B cell (primary cell): ENCODE data around the gene MRPS24. TPM values are rescaled to one million over a fixed set of nuclear protein-coding genes. Genes with fewer than 3 reads are reported as not detected.

Experiments
- ATAC-seq: fragments of 200-7000 bp; cut with Tn5 transposase; one replicate; pipeline ENCODE4 v1.10.0; 2021; ENCODE audit warnings: low read depth, mild to moderate bottlenecking, moderate number of reproducible peaks, moderate library complexity
- CTCF ChIA-PET: fragments of 350-600 bp; sonication (Branson Sonifier 250); formaldehyde crosslinking; loops from one replicate; lab custom pipeline; 2021; ENCODE audit warnings: antibody characterized with exemption, inconsistent platforms; lab: Charles Lee
- POLR2A ChIA-PET: fragments of 350-600 bp; sonication (Branson Sonifier 250); formaldehyde crosslinking; loops from one replicate; lab custom pipeline; 2021; ENCODE audit warnings: antibody characterized with exemption; lab: Charles Lee
- DNase-seq: peaks from one replicate; pipeline ENCODE4 v3.0.0; 2013
- H2AFZ ChIP-seq: 2 replicates; pipeline ENCODE4 v1.6.1; 2012; ENCODE audit warnings: mild to moderate bottlenecking, low read depth, low read length; ENCODE audit not compliant: insufficient read depth, poor library complexity, severe bottlenecking
- H3K27ac ChIP-seq, 2 donors: 1 replicate in 1 of 2; 2 replicates in 1 of 2; pipeline ENCODE4 v1.5.1; 2012 to 2013; ENCODE audit warnings: low read length in 2 of 2, mild to moderate bottlenecking in 2 of 2, moderate library complexity in 1 of 2
- H3K27me3 ChIP-seq, 4 experiments: fragments of 200-600 bp in 1 of 4; sonication (generic) in 1 of 4; replicated peaks in 1 of 4; 1 replicate in 2 of 4; 2 replicates in 2 of 4; pipeline versions ENCODE4 v1.6.1 to v1.7.0; 2013 to 2016; ENCODE audit warnings: low read length in 3 of 4, mild to moderate bottlenecking in 2 of 4, mixed read lengths in 1 of 4, moderate library complexity in 1 of 4; ENCODE audit not compliant: insufficient read depth in 4 of 4, control insufficient read depth in 3 of 4; ENCODE audit errors: control extremely low read depth in 1 of 4
- H3K36me3 ChIP-seq, 2 experiments: replicated peaks in 1 of 2; 1 replicate in 1 of 2; 2 replicates in 1 of 2; pipeline versions ENCODE4 v1.6.1 to v1.7.1; 2013; ENCODE audit warnings: low read length in 1 of 2; ENCODE audit not compliant: insufficient read depth in 2 of 2, control insufficient read depth in 1 of 2; ENCODE audit errors: control extremely low read depth in 1 of 2, extremely low read depth in 1 of 2
- H3K4me1 ChIP-seq, 2 donors: fragments of 200-600 bp in 1 of 2; sonication (generic) in 1 of 2; 1 replicate in 1 of 2; 2 replicates in 1 of 2; pipeline versions ENCODE4 v1.5.1 to v1.6.1; 2013 to 2017; ENCODE audit warnings: low read length in 2 of 2; ENCODE audit not compliant: control insufficient read depth in 2 of 2, insufficient read depth in 2 of 2
- H3K4me2 ChIP-seq: replicated peaks from 2 replicates; pipeline ENCODE3; 2012; ENCODE audit warnings: mild to moderate bottlenecking, low read depth, low read length; ENCODE audit not compliant: poor library complexity, severe bottlenecking
- H3K4me3 ChIP-seq, 5 experiments: fragments of 200-600 bp in 1 of 5; sonication (generic) in 1 of 5; 1 replicate in 3 of 5; 2 replicates in 2 of 5; pipeline versions ENCODE4 v1.5.1 to v1.7.0; 2011 to 2016; ENCODE audit warnings: low read length in 4 of 5, mild to moderate bottlenecking in 4 of 5, low read depth in 2 of 5, control low read depth in 1 of 5, moderate library complexity in 1 of 5; ENCODE audit not compliant: insufficient read depth in 1 of 5; ENCODE audit errors: control extremely low read depth in 1 of 5, extremely low read depth in 1 of 5
- H3K79me2 ChIP-seq: fragments of 200-600 bp; sonication (generic); one replicate; pipeline ENCODE4 v1.6.0; 2016; ENCODE audit warnings: low read length; ENCODE audit not compliant: control insufficient read depth, insufficient read depth
- H3K9ac ChIP-seq: fragments of 200-600 bp; sonication (generic); 2 replicates; pipeline ENCODE4 v1.6.1; 2017; ENCODE audit warnings: mild to moderate bottlenecking, low read length, moderate library complexity
- H3K9me3 ChIP-seq, 3 donors: one replicate each; pipeline versions ENCODE4 v1.6.1 to v1.7.1; 2013; ENCODE audit warnings: low read length in 2 of 3; ENCODE audit not compliant: control insufficient read depth in 2 of 3, insufficient read depth in 1 of 3; ENCODE audit errors: control extremely low read depth in 1 of 3
- H4K20me1 ChIP-seq: 2 replicates; pipeline ENCODE4 v1.6.0; 2012; ENCODE audit warnings: mild to moderate bottlenecking, low read length; ENCODE audit not compliant: insufficient read depth, control insufficient read depth, poor library complexity, severe bottlenecking
- H3K27ac Mint-ChIP-seq: one replicate; pipeline ENCODE4 v1.8.0; 2021; ENCODE audit warnings: mixed read lengths
- H3K27me3 Mint-ChIP-seq: one replicate; pipeline ENCODE4 v1.8.0; 2021; ENCODE audit warnings: mixed read lengths
- H3K4me1 Mint-ChIP-seq: one replicate; pipeline ENCODE4 v1.8.0; 2021; ENCODE audit warnings: mixed read lengths
- H3K4me3 Mint-ChIP-seq: one replicate; pipeline ENCODE4 v1.8.0; 2021; ENCODE audit warnings: mixed read lengths
- H3K9me3 Mint-ChIP-seq: one replicate; pipeline ENCODE4 v1.8.0; 2022; ENCODE audit warnings: mixed read lengths; ENCODE audit not compliant: insufficient read depth
- CTCF ChIP-seq: fragments of 200-600 bp; IDR thresholded peaks from one replicate; pipeline ENCODE4 v1.8.0; 2022; ENCODE audit warnings: antibody characterized with exemption, mild to moderate bottlenecking
- EZH2 ChIP-seq: IDR thresholded peaks from 2 replicates; pipeline ENCODE4 v1.6.1; 2012; ENCODE audit warnings: borderline replicate concordance, low read depth, mild to moderate bottlenecking, moderate library complexity, low read length; ENCODE audit not compliant: insufficient read depth, poor library complexity, severe bottlenecking
- WGBS: methylation state at CpG from one replicate; pipeline ENCODE4 v1.1.5; 2013; ENCODE audit warnings: missing lambda C conversion rate; ENCODE audit not compliant: insufficient coverage; 5-methylcytosine and 5-hydroxymethylcytosine counted together
- intact Hi-C: fragments of 100-400 bp; cut with micrococcal nuclease; formaldehyde crosslinking; loops from one replicate; pipeline ENCODE4 v1.10.0; 2022
- polyA plus RNA-seq: library from polyadenylated mRNA; depleted of rRNA; stranded (reverse); fragments of >200 nt; gene quantifications from 2 replicates; pipeline ENCODE4 v1.2.3, GENCODE V29; 2012
- total RNA-seq, 2 donors: library from RNA; stranded (reverse); fragments of 120-200 nt in 1 of 2; gene quantifications; 1 replicate in 1 of 2; 2 replicates in 1 of 2; pipeline versions ENCODE4 v1.2.3 to v1.2.4, GENCODE V29; 2013 to 2022

The MRPS24 gene
- total and polyA plus RNA-seq, 2 donors (not counting 1 experiment from before 2014, with no cell fraction given) = 54.1 to 102 TPM

- H3K4me3 ChIP-seq = no peak overlapping the region
- H3K9me3 ChIP-seq = no peaks in the 10 kb centered on the region
- TF ChIP-seq CTCF (no peak), EZH2 (no peak)
- POLR2A ChIA-PET = no interaction called here
- peaks cover 0 to 2% (median 0%) of the 10 kb centered on the region in 4 experiments for H3K27me3 ChIP-seq
- no peaks in the 10 kb centered on the region for H3K36me3 ChIP-seq
- Mint-ChIP-seq H3K9me3 (no peaks in the 10 kb centered on the region), H3K4me3 (no peak overlapping the region), H3K27ac (no peak overlapping the region), H3K4me1 (no peaks in the 10 kb centered on the region), H3K27me3 (peaks cover 9% of the 10 kb centered on the region)
- H4K20me1 ChIP-seq = no peaks in the 10 kb centered on the region
- intact Hi-C loops = no loop called here
- no peaks in the 10 kb centered on the region for H3K79me2 ChIP-seq
- CTCF ChIA-PET = no interaction called here
- H3K27ac ChIP-seq = no peak overlapping the region
- no peak overlapping the region for H3K9ac ChIP-seq
- no peak for ATAC-seq
- 100% methylated on average over 2 of the region's 5 CpGs for WGBS
- no peak overlapping the region for H2AFZ ChIP-seq
- H3K4me1 ChIP-seq = no peaks in the 10 kb centered on the region
- DNase-seq = no peak
- no peak overlapping the region for H3K4me2 ChIP-seq
These were observed 18.8 kb downstream of the MRPS24 start for GRCh38 chr7:43850348-43851116.

- no peak overlapping the region for H3K27ac Mint-ChIP-seq
- no peak overlapping the region for H3K4me3 Mint-ChIP-seq
- Histone ChIP-seq H3K27me3 (peaks cover 0 to 2% (median 0%) of the 10 kb centered on the region in 4 experiments), H3K9ac (no peak overlapping the region), H3K9me3 (no peaks in the 10 kb centered on the region), H2AFZ (no peak overlapping the region), H3K36me3 (no peaks in the 10 kb centered on the region), H3K79me2 (no peaks in the 10 kb centered on the region), H3K4me1 (no peaks in the 10 kb centered on the region), H3K27ac (no peak overlapping the region), H3K4me3 (no peak overlapping the region), H3K4me2 (no peak overlapping the region), H4K20me1 (no peaks in the 10 kb centered on the region)
- no peak for DNase-seq
- WGBS = no CpG with 5 or more reads among the region's 2 CpGs
- no peak for ATAC-seq
- no peaks in the 10 kb centered on the region for H3K9me3 Mint-ChIP-seq
- no peak for TF ChIP-seq EZH2
- no peak for TF ChIP-seq CTCF
- peaks cover 7% of the 10 kb centered on the region for H3K27me3 Mint-ChIP-seq
- ChIA-PET CTCF (interaction anchor here (0.6 to 2.3 kb wide), 3 partner anchors 10 to 16 kb away, joined by 3 to 15 read pairs (median 3); no protein-coding TSS in a partner anchor), POLR2A (no interaction called here)
- intact Hi-C loops = no loop called here
- H3K4me1 Mint-ChIP-seq = no peaks in the 10 kb centered on the region
These were observed 20.3 kb downstream of the MRPS24 start for GRCh38 chr7:43849047-43849446.
